ENCODE results near the gene USP54.

- TF ChIP-seq CTCF (IDR thresholded peaks at IDR 0.05; ENCODE audit: low read depth, low read length, missing input control): no peak
- no peak for TF ChIP-seq YY1 (IDR thresholded peaks at IDR 0.05)
- no peak for TF ChIP-seq REST (IDR thresholded peaks at IDR 0.05)
- no peak for TF ChIP-seq EGR1 (IDR thresholded peaks at IDR 0.05; ENCODE audit: low read depth in 2 of 2)
- no peak for TF ChIP-seq GABPA (IDR thresholded peaks at IDR 0.05 in 1 of 2, conservative IDR thresholded peaks at IDR 0.05 in 1 of 2)
- TF ChIP-seq SP1 (IDR thresholded peaks at IDR 0.05): no peak
- TF ChIP-seq TAF1 (conservative IDR thresholded peaks at IDR 0.05): no peak
- TF ChIP-seq ZBTB33 (IDR thresholded peaks at IDR 0.05): no peak
- no peak for TF ChIP-seq JUND (IDR thresholded peaks at IDR 0.05)
- TF ChIP-seq ATF3 (IDR thresholded peaks at IDR 0.05): no peak
- TF ChIP-seq HNF4G (IDR thresholded peaks at IDR 0.05): no peak
- TF ChIP-seq MAX (IDR thresholded peaks at IDR 0.05): no peak
These were observed 96.9 kb downstream of the USP54 start for GRCh38 chr10:73494213-73494612.

Measured in liver (tissue), 3 donors.